Measurements from ENCODE around the gene AKAP8.

DNA sequence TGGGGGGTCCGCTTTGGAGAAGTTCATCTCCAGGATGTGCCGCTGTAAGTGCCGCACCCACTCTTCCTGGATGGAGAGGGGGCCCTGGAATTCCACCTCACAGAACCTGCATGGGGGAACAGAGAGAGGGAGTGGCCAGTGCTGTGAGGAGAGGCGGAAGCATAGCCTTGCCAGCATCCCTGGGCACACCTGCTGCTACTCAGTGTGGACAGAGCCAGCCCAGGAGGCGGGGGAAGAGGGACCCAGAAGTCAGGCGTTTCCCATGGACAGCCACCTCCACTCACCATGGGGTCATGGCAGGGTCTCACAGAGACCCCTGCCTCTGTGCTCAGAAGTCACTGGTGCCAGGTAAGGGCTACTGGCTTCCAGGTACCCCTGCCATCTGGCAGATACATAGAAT is 43.5 kb upstream of the AKAP8 start:
- TF ChIP-seq, protein P1, sequence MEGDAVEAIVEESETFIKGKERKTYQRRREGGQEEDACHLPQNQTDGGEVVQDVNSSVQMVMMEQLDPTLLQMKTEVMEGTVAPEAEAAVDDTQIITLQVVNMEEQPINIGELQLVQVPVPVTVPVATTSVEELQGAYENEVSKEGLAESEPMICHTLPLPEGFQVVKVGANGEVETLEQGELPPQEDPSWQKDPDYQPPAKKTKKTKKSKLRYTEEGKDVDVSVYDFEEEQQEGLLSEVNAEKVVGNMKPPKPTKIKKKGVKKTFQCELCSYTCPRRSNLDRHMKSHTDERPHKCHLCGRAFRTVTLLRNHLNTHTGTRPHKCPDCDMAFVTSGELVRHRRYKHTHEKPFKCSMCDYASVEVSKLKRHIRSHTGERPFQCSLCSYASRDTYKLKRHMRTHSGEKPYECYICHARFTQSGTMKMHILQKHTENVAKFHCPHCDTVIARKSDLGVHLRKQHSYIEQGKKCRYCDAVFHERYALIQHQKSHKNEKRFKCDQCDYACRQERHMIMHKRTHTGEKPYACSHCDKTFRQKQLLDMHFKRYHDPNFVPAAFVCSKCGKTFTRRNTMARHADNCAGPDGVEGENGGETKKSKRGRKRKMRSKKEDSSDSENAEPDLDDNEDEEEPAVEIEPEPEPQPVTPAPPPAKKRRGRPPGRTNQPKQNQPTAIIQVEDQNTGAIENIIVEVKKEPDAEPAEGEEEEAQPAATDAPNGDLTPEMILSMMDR (IDR thresholded peaks at IDR 0.05): no peak
- no peak for TF ChIP-seq POLR2A (IDR thresholded peaks at IDR 0.05)
- TF ChIP-seq EP300 (IDR thresholded peaks at IDR 0.05): no peak

Measured in ovary (tissue), 3 donors.